NCI-H2107 treated with DMSO at 0.1 percent for 48 hours (cell line): ENCODE data around the gene SLC38A6.
A peak's percentile ranks its signal among the peaks of the same experiment; 100 is the strongest.

ENCODE experiments used
- DNase-seq: peaks from one replicate; lab custom pipeline; 2025; ENCODE audit not compliant: unreplicated experiment; lab: John Stamatoyannopoulos, UW

The SLC38A6 gene

GRCh38 chr14:60980811-60981632 is at the start of gene SLC38A6, which contains the start of gene TRMT5:
Gene SLC38A6, plus strand, starts transcription at chr14:60981245. Its CDS starts 33 bp downstream, at chr14:60981278.
Gene TRMT5, minus strand, starts transcription at chr14:60981079. Its CDS starts 106 bp downstream, at chr14:60980973.
- DNase-seq, result peak; percentile 99

- DNase-seq, result no peak
These were observed 47.0 kb upstream of the SLC38A6 start for GRCh38 chr14:60933920-60934655.

GRCh38 chr14:60935319-60935718 is 45.7 kb upstream of the SLC38A6 start:
- DNase-seq, result no peak

- DNase-seq, result no peak
These were observed 37.4 kb upstream of the SLC38A6 start for GRCh38 chr14:60943637-60944032.

- no peak for DNase-seq
These were observed 36.8 kb upstream of the SLC38A6 start for GRCh38 chr14:60944204-60944603.

GRCh38 chr14:60945984-60946383 is 35.1 kb upstream of the SLC38A6 start:
- DNase-seq, result no peak

DNA sequence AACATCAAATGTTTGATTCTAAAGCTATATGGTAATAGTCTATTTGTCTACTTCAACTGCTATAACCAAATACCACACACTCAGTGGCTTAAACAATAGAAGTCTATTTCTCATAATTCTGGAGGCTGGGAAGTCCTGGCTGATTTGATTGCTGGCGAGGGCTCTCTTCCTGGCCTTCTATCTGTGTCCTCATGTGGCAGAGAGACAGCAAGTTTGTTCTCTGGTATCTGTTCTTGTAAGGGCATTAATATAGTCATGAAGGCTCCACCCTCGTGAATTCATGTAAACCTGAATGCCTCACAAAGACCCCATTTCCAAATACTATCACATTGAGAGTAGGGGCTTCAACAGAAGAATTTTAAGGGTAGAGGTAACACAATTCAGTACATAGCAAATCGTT is 34.3 kb upstream of the SLC38A6 start:
- DNase-seq, result no peak

DNA sequence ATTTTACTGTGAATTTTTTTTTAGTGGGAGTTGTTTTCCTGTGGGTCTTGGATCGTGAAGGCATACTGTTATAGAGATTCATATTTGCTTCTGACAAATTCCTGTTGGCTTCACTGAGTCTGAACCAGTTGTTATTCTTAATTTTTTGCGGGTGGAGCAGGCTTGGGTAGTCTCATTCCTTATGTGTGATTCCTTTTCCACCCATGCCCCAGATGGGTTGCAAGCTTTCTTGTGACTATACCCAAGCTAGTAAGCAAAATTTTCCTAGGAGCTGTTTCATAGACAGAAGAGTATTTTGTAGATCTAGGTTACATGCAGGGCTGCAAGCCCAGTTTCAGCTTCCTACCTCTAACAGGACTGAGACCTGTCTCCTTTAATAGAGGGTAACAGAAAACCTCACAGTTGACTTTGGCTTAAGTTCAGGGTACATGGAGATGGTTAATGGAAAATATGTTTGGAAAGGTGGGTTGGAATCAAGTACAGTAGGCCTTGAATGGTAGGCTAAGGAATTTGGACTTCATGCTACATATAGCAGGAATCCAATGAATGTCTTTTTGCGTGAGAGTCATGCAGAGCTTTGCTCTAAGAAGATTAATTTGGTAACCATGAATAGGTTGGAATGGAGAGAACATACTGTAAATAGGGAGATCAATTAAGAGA is 29.1 kb upstream of the SLC38A6 start:
- DNase-seq, result no peak

DNA sequence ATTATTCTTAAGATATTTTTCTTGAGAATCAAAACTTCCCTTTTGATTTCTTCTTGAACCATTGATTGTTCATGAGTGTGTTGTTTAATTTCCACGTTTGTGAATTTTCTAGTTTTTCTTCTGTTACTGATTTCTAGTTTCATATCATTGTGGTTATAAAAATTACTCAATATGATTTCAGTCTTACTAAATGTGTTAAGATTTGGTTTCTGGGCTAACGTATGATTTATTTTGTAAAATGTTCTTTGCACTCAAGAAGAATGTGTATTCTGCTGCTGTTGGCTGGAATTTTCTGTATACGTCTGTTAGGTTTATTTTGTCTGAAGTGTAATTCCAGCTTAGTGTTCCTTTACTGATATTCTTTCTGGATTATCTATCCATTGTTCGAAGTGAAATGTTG is 24.8 kb upstream of the SLC38A6 start:
- DNase-seq, result no peak

DNA sequence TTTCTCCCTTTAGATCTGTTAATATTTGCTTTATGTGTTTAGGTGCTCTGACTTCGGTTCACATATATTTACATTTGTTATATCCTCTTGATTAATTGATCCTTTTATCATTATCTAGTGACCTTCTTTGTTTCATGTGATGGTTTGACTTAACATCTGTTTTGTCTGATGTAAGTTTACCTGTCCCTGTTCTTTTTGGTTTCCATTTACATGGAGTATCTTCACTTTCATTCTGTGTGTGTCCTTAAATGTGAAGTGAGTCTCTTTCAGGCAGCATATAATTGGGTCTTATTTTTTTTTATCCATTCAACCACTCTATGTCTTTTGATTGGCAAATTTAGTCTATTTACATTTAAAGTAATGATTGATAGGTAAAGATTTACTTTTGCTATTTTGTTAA is 24.4 kb upstream of the SLC38A6 start:
- no peak for DNase-seq

DNA sequence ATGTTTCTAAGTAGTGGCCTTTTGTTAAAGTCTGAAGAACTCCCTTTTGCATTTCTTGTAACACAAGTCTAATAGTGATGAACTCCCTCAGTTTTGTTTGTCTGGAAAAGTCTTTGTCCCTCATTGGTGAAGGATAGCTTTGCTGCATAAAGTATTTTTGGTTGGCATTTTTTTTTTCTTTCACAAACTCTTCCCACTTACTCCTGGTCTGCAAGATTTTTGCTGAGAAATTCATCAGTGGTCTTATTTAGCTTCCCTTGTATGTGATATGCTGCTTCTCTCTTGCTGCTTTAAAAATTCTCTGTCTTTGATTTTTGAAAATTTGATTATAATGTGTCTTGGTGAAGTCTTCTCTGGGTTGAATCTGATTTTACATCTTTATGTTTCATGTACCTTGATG is 22.9 kb upstream of the SLC38A6 start:
- DNase-seq, result no peak

DNA sequence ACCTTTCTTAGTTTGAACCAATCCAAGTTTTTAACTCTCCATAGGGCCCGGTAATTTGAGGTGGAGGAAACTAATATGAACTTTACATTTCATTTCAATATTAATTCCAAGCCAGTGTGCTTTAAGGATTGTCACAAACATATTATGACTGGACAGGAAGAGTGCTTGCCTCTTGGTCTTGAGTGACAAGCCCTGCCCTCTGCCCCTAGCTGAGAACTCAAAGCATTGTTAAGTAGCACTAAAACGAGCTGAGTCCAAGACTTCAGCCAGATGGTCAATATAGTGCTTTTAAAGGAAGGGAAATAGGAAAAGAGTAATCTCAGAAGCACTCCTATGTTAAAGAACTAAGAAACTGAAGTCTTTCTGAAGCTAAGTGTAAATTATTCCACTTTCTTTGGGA is 17.3 kb upstream of the SLC38A6 start:
- no peak for DNase-seq

- no peak for DNase-seq
These were observed 16.1 kb upstream of the SLC38A6 start for GRCh38 chr14:60964904-60965303.

DNA sequence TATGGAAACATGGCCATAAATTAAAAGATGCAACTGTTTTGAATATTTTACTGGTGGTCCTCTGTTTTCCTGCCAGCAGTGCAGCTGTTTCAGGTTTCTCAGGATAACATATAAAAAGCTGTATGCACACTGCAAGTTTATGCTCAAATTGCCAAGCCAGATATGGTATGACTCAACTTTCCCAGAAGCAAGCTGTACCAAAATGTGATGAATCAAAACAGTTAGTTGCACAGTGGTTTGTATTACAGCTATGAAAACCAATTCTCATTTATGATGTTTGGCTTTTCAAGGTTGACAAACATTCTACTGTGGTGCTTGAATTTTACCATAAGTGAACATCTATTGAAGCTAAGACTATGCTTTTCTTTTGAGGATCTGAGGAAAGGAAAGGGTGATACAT is 15.6 kb upstream of the SLC38A6 start:
- no peak for DNase-seq

- no peak for DNase-seq
These were observed 12.9 kb upstream of the SLC38A6 start for GRCh38 chr14:60968099-60968498.

DNA sequence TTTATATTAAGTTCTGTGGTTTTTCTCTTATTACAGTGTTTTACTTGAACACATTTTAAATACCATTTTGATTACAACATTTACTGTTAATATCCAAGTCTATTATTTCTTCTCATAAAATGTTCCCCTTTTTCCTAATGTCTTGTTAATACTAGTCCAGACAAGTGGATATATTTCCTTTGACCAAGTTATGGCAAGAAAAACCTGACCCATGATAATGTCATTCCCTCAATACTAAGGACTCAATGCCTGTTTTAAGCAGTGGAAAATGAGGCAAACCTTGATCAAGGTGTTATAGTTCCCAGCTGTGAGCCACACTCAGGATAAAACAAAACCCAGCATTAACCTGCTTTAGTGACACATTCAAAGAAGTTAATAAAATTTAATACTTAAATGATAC is 12.4 kb upstream of the SLC38A6 start:
- DNase-seq, result no peak

GRCh38 chr14:60970146-60970545 is 10.9 kb upstream of the SLC38A6 start:
- no peak for DNase-seq

DNA sequence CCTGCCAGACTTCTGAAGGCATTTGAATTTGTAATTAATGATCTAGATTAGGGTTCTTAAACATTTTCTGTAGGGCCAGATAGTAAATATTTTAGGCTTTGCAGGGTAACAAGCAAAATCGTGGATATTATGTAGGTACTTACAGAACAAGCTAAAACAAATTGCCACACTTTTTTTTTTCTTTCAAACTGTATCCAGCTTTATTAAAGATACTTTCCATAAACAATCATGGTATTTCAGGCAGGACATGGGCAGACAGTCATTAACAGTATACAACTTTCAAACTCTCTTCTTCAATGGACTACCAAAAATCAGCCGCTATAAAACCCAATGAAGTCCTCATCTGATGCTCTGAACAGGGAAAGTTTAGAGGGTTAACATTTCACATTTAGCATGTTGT is 9.8 kb upstream of the SLC38A6 start:
- no peak for DNase-seq

DNA sequence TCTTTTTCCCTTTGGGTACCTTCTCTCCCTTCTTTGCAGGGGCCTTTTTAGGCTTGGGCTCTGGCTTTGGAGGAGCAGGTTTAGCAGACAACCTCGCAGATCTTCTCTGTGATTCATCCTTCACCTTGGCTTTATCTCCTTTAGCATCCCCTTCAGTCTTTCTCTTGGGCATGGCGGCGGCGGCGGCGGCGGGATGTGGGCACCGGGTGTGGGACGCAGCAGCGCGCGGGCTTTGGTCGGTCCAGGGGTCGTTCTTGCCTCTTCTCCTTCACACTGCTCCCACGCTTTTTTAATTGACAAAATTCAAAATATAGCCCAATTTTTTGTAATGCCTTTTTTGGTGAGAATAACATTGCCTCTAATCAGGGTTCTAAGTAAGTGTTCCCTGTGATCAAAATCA is 8.8 kb upstream of the SLC38A6 start:
- no peak for DNase-seq

- DNase-seq, result no peak
These were observed 8.0 kb upstream of the SLC38A6 start for GRCh38 chr14:60973070-60973469.

GRCh38 chr14:60974090-60974651 is 6.9 kb upstream of the SLC38A6 start:
- peak; percentile 54 for DNase-seq
